GM19025 (cell line): ENCODE data around the gene NAA80.
"Not testable (repeated sequence)": the region's sequence is repeated elsewhere in the genome, so short reads cannot be mapped to it uniquely, and the experiment has no call there.

Experiments used
- ATAC-seq: cut with Tn5 transposase; IDR thresholded peaks from one replicate; pipeline ENCODE4 v1.9.1; 2021; ENCODE audit warnings: mild to moderate bottlenecking, low read depth, moderate library complexity; ENCODE audit not compliant: unreplicated experiment

Gene NAA80

DNA sequence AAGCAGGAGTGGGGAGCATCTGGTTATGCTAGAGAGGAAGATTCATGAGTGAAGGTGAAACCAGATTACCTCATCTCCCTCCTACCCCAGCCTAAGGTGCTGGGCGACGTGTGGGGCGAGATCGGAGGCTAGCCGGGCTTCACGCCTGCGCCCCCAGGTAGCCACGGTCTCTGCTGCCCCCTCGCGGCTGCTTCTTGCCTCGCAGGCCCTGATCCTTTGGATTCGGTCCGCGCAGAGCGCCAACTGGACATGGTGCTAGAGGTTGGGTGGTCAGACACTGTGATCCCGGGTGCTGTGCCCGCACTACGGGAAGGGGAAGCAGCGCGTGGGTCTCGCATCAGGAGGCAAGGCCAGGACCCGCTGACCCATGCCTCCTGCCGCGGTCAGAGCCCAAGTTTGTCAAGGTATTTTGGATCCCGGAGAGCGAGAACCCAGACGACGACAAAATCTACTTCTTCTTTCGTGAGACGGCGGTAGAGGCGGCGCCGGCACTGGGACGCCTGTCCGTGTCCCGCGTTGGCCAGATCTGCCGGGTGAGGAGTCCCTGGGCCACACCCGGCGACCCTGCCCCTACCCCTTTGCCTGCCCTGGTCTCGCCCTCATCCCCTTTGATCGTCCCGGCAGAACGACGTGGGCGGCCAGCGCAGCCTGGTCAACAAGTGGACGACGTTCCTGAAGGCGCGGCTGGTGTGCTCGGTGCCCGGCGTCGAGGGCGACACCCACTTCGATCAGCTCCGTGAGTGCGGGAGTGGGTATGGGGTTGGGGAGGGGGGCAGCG, 26.1 kb downstream of the NAA80 start:
- peak; percentile 68 for ATAC-seq

DNA sequence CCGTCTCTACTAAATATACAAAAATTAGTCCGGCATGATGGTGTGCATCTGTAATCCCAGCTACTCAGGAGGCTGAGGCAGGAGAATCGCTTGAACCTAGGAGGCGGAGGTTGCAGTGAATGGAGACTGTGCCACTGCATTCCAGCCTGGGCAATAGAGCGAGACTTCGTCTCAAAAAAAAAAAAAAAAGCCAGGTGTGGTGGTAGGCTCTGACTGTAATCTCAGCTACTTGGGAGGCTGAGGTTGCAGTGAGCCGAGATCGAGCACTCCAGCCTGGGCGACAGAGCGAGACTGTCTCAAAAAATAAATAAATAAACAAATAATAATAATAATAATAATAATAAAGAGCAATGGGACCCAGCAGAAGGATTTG, 26.7 kb downstream of the NAA80 start:
- ATAC-seq, result not testable (repeated sequence)

DNA sequence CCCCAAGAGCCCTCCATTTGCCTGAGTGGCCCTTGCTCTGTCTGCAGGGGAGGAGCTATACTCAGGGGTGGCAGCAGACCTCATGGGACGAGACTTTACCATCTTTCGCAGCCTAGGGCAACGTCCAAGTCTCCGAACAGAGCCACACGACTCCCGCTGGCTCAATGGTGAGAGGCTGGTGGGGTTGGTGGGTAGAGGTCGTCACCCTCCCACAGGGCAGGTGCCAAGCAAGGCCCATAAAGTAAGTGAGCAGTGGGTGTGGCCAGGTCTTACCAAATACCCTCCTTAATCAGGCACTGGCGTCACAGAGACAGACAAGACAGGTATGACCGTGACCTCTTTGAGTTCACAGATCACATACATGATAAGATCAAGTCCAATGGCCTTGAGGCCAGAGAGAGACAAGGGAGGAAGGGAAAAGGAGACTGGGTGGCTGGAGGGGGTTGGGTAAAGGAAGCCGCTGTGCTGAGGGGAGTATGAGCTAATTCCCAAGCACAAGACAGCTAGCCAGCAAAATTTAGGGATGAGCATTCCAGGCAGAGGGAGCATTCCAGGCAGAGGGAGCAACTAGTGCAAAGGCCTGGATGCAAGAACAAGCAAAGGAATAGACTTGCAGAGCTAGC, 27.8 kb downstream of the NAA80 start:
- ATAC-seq, result no peak

DNA sequence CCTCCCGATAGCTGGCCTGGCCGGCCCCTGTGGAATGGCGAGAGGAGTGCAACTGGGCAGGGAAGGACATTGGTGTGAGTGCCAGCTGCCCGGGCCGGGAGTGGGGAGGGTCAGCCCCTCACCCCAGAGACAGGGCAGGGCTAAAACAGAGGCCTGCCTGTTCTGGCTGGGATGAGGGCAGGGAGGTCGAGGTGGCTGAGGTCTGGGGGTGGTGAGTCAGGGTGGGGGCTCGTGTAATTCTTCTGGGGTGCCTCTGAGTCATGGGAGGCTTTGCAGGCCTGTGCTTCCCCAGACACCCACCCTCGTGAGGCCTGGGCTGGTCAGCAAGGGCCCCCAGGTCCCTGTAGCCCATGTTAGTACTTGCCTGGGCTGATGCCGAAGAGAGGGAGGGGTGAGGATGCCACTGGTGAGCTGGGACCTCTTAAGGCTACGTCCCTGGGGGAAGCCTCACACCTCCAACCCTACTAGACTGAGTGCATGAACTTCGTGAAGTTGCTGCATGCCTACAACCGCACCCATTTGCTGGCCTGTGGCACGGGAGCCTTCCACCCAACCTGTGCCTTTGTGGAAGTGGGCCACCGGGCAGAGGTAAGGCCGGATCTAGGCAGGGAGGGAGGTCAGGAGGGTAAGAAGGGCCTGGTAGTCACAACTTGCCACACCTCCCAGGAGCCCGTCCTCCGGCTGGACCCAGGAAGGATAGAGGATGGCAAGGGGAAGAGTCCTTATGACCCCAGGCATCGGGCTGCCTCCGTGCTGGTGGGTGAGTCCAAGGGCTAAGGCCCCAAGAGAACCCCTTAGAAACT, 28.6 kb downstream of the NAA80 start:
- ATAC-seq, result no peak

DNA sequence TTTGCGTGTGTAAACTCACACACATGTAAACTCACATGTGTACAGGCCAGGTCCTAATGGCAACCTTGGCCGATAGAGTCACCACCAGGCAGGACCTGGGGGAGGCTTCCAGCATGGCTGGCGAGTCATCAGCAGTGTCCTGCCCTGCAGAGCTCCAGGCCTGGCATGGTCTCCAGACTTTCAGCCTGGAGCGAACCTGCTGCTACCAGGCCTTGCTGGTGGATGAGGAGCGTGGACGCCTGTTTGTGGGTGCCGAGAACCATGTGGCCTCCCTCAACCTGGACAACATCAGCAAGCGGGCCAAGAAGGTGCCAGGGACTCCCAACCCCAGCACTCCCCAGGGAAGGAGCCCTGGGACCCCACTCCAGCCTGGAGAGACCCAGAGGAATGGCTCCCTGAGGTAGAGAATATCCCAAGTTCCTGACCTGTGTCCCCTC, 29.2 kb downstream of the NAA80 start:
- ATAC-seq, result no peak

DNA sequence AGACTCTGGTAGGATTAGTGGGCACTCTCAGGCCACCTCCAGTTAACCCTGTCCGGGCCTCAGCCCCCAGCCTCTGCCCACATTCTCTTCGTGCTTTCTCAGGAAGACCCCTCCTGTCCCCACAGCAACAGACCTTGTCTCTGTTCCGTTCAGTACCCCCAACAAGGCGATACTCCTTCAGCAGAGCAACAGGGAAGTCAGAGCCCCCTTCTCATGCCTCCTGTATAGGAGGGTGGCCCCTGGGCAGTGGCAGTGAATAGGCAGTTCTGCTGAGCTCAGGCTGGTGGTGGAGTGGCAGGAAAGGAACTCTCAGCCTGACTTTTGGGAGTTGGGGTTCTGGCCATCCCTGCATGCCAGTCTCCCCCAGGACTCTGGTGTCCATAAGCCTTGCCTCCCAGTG, 29.7 kb downstream of the NAA80 start:
- no peak for ATAC-seq

DNA sequence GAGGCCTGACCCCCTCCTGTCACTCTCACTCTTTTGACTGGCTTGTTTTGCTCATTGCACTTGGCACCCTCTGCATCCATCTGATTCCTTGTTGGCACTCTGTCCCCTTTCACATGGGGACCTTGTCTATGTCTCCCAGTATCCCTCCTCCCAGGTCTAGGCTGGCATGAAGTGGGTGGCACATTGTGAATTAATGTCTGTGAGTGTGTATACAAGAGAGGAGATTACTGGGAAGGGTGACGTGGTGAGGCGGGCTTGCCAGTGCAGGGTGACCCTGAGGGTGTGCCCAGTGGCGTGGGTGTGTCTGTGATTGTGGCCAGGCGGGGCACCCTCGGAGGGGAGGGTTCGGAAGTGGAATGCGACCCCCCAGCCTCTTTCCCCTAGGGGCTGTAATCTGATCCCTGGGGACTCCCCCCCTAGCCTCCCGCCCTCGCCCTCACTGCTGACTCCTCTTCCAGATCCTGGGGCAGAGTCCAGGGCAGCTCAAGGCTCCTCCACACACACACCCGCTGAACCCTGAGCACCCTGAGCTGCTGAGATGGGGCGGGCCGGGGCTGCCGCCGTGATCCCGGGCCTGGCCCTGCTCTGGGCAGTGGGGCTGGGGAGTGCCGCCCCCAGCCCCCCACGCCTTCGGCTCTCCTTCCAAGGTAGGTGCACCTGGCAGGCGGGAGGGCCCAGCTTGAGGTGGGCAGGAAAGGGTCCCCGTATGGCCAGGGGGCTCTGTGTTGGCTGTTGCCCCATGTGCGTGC, 30.3 kb downstream of the NAA80 start, which contains the start of gene SEMA3B:
Gene SEMA3B (plus strand): TSS at position 445 of the 749 bp plus-strand sequence. CDS start 94 bp downstream, at position 539.
- ATAC-seq, result no peak

DNA sequence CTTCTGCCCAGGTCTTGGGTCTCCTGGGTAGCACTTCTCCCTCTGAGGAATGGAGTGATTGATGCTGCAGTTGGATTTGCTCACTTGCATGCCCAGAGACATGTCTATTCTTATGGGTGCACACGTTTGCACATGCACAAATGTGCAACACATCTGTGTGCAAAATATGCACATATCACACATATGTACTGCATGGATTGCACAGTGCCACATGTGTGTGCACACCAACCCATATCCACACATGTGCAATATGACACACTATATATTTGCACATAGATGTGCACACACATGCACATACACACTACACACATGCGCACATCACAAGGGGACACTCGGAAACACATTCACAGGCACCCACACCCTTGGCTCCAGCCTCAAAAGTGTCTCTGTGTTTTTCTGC, 30.9 kb downstream of the NAA80 start:
- ATAC-seq, result no peak

DNA sequence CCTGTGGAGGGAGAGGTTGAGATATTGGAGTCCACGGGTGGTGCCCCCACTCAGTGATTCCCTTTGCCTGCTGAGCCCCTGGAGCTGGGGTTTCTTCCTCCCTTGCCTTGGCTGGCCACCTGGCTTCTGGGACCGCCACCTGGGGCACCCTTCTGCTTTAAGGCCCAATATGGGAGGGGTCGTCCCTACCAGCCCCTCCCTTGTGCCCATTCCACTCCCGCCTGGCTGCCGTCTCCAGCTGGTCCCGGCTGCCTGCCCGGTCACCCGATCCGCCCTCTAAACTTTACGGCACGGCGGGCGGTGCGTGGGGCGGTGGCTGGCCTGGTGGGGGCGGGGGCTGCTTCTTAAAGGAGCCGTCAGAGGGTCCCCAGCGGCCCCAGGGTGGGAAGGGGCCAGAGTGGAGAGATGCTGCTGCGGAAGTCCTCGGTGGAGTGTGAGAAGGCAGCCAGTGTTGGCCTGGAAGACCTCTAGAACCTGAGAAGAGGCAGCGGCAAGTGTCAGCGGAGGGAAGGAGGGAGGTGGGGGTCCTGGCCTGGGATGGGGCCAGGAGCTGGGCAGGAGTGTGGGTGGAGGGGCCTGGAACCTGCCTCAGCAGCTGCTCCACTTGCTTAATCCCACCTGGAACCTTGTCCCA, 31.8 kb downstream of the NAA80 start:
- no peak for ATAC-seq

DNA sequence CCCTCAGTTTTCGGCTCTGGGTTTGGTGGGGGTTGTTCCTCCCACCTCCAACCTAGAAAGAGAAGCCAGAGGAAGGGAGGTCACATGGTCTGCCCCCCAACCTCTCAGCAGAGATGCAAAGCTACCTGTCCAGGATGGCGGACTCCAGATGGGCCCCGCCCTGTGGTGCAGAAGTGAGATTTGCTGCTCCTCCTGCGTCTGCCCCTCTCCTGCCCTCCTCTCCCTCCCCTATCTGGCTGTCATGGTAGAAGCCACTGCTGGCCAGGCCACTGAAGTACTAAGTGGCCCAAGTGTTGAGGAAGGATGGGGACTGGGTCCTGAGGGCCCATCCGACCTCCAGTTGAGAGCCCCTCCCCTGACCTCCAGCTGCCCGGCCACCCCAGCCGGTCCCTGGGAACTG, 32.4 kb downstream of the NAA80 start:
- ATAC-seq, result no peak

DNA sequence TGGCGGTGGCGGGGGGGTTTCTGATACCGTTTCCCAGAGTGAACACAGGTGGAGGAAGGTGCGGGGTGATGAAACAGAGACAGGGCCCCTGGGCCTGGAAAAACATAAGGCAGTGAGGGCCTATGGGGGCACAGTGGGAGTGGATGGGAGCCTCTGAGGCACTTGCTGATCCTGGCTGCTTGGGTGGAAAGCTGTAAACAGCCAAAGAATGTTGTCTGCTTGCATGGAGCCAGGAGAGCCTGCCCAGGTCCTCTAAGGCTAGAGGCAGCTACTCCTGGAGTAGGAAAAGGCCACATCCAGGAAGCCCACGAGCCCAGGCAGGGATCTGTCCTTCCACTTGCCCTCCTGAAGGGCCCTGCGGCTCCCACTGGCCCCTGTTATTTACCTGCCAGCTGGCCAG, 33.2 kb downstream of the NAA80 start:
- no peak for ATAC-seq

DNA sequence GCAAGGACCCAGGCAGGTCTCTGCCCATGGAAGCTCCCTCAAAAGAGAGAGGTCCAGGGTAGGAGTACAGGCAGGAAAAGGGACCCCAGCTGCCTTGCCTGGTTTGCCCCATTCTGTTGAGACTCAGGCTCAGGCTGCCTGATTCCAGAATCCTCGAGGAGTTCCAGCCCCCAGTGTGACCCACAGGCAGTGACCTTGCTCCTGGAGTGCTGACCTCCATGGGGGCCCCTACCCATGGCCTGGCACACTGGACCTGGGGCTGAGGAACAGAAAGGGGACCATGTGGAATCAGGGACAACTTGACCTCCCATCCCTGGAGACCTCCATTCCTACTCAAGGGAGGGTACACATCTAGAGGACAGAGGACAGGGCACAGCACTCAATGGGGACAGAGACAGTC, 33.6 kb downstream of the NAA80 start:
- ATAC-seq, result no peak

DNA sequence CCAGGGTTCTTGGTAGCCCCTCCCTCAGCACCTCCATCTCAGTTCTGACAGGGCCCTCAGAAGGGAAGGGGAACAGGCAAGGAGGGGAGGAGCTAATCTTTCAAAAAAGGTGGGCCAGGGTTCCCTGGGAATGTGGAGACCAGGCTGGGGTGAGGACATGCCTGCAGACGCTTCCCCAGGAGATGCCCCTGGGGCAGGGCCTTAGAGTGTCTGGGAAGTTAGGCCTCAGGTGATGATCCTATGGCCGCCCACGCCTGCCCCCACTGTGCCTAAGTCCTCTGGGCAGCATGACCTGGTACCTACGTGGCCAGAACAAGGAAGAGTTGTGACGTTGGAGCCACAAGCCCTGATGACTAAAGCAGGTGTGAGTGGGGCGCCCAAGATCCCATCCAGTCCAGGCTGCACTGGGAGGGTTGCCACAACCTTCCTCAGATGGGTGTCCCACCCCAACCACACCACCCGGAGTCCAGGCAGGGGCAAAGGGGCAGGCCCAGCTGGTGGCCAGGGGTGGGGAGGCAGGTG, 34.2 kb downstream of the NAA80 start:
- ATAC-seq, result no peak

DNA sequence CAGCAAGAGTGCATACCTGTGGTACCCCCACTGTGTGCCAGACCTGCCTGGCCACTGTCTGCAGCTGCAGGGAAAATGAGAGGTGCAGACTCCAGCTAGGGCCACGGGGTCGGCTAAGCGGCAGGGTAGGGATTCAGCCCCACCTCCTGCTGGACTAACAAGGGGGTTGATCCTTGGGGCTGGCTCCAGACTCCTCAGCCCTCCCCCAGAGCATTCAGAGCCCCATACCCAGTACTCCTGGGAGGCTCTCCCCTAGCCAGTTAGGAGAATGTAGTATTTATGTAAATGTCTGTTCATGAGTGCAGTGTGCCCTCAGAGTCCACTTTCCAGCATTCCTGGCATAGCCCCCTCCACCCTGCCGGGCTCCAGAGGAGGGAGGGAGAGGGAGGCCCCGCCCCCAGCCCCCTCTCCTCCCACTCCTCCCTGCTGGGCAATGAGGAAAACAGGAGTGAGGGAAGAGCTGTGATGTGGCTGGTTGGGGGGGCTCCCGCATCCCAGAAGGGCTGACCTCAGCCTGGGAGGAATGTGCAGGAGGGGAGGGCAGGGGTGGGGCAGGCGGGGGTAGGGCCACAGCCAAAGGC, 34.7 kb downstream of the NAA80 start:
- no peak for ATAC-seq

DNA sequence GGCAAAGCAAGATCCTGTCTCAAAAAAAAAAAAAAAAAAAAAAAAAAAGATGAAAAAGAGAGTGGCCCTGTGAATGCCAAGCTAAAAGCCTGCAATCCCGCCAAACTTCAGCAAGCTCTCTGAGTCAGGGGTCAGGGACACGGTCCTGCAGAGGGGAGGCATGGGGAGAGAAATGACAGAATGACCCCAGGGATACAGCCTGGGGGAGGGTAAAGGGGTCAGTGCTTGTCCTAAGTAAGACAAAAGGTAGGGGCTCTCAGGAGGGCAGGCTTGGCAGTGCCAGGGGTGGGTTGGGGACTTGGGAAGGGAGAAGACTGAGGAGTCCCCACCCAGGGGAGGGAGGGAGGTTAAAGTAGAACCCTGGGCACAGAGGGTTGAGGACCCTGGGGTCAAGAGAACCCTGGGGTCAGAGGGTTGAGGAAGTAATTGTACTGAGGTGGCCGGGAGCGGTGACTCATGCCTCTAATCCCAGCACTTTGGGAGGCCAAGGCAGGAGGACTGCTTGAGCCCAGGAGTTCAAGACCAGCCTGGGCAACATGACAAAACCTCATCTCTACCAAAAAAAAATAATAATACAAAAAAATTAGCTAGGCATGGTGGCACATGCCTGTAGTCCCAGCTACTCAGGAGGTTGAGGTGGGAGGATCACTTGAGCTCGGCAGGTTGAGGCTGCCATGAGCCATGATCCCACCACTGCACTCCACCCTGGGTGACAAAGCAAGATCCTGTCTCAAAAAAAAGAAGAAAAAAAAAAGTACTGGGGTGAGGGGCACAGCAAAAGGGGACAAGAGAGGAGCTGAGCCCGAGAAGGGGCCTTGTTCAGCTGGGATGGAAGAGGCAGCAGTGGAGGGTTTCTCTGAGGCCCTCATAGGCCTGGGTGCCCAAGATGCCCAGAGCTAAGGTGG, 35.5 kb downstream of the NAA80 start:
- ATAC-seq, result no peak

DNA sequence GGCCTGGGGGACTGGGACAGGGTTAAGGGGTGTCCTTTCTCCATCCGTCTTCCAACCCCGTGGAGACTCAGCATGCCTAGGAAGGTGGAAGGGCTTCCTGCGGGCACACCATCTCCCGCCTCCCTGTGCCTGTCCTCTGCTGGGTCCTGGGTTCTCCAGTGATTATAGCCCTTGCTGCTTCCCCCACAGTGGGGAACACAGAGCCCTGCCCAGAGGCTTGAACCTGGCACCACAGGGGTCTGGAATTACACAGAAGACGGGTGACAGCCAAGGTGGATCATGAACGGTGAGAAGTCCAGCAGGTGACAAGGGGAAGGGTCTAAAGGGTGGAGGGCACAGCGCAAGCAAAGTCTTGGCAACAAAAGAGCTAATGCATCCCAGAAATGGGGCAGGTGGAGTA, 36.4 kb downstream of the NAA80 start:
- ATAC-seq, result no peak

DNA sequence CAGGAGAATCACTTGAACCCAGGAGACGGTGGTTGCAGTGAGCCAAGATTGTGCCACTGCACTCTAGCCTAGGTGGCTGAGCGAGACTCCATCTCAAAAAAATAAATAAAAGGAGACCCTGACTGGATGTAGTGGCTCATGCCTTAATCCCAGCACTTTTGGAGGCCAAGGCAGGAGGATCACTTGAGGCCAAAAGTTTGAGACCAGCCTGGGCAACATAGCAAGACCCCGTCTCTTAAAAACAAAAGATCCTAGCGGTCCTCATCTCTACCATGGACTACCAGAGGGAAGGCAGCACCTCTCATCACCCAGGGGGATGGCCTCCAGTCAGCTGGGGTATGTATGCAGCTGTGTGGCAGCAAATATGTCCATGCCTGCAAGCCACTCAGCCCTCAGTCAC, 37.0 kb downstream of the NAA80 start:
- ATAC-seq, result not testable (repeated sequence)

DNA sequence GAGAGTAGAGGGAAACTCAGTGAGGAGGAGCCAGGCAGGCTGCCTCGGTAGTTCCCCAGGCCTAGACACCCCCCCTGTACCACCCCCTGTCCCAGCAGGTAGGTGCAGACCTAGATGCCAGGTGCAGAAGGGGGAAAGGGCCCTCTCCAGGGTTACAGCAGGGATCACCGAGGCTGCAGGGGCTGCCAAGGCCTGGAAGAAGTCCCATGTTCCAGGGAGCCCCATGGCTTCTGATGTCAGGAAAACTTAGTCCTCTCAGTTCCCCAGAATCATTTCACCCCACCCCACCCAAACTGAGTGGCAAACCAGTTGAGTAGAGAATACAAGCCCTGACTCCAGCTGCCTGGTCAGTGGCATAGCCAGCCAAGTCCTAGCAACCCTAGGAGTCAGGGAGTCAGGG, 37.7 kb downstream of the NAA80 start:
- no peak for ATAC-seq
